Activated naive CD4-positive, alpha-beta T cell treated with anti-CD3 and anti-CD28 coated beads, Interleukin-2, amount 50 U/mL, for 72 hours (primary cell): ENCODE results near the gene GJB4. TPM values are rescaled to one million over a fixed set of nuclear protein-coding genes. Genes with fewer than 3 reads are reported as not detected.

Experiments
- ATAC-seq, 2 donors: fragments of 150-1000 bp; cut with Tn5 transposase; 2 replicates each; pipeline ENCODE4 v1.10.0; 2021; ENCODE audit warnings: mild to moderate bottlenecking in 2 of 2, moderate library complexity in 2 of 2
- DNase-seq, 2 donors: peaks; one replicate each; pipeline ENCODE4 v3.0.0; 2021 to 2022; ENCODE audit warnings: low spot score in 2 of 2
- H3K27ac Mint-ChIP-seq, 2 donors: one replicate each; pipeline ENCODE4 v1.8.0; 2022; ENCODE audit warnings: mild to moderate bottlenecking in 2 of 2, mixed read lengths in 2 of 2
- H3K36me3 Mint-ChIP-seq, 2 donors: one replicate each; pipeline ENCODE4 v1.8.0; 2022; ENCODE audit warnings: mixed read lengths in 2 of 2
- H3K9me3 Mint-ChIP-seq, 2 donors: one replicate each; pipeline ENCODE4 v1.8.0; 2022; ENCODE audit warnings: mixed read lengths in 2 of 2
- total RNA-seq, 2 donors: library from RNA; stranded (reverse); gene quantifications; one replicate each; pipeline ENCODE4 v1.2.3, GENCODE V29; 2022

GJB4 gene
- total RNA-seq, 2 donors from 2014 or later = not detected

DNA sequence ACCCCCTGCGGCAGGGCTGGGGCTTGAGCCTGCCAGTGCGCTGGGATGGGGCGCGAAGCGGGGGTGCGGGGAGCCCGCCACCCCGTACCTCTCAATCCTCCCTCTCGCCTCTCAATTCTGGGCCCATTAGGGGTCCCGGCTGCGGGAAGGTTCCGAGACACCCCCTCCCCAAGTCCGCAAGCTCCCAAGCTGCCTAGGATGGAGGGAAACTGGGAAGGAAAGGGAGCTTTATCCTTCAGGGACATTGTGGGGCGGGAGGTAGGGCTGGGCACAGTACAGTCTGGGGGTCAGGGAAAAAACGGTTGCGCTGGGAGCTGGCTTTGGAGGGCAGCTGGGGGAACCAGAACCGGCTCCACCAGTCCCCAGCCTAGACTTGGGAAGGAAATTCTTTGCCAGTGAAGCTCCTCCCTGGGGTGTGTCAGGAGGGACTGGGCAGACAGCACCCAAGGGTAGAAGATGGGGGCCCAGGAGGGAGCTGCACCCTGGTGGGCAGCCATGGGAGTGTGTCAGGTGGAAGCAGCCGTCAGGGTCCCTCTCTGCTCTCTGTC, 22.4 kb downstream of the GJB4 start:
- H3K36me3 Mint-ChIP-seq = no peaks in the 10 kb centered on the region
- H3K27ac Mint-ChIP-seq = no peak overlapping the region
- no peak for ATAC-seq

DNA sequence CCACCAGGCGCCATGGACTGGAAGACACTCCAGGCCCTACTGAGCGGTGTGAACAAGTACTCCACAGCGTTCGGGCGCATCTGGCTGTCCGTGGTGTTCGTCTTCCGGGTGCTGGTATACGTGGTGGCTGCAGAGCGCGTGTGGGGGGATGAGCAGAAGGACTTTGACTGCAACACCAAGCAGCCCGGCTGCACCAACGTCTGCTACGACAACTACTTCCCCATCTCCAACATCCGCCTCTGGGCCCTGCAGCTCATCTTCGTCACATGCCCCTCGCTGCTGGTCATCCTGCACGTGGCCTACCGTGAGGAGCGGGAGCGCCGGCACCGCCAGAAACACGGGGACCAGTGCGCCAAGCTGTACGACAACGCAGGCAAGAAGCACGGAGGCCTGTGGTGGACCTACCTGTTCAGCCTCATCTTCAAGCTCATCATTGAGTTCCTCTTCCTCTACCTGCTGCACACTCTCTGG, 25.2 kb downstream of the GJB4 start:
- Mint-ChIP-seq H3K27ac (no peak overlapping the region), H3K9me3 (no peaks in the 10 kb centered on the region), H3K36me3 (no peaks in the 10 kb centered on the region)
- DNase-seq = peak in 1 of 2 donors; percentile 41
- no peak for ATAC-seq

More for the DNA sequence above, 22.4 kb downstream of the GJB4 start:
- no peaks in the 10 kb centered on the region for H3K9me3 Mint-ChIP-seq
- DNase-seq = peak in 1 of 2 donors; percentile 33

DNA sequence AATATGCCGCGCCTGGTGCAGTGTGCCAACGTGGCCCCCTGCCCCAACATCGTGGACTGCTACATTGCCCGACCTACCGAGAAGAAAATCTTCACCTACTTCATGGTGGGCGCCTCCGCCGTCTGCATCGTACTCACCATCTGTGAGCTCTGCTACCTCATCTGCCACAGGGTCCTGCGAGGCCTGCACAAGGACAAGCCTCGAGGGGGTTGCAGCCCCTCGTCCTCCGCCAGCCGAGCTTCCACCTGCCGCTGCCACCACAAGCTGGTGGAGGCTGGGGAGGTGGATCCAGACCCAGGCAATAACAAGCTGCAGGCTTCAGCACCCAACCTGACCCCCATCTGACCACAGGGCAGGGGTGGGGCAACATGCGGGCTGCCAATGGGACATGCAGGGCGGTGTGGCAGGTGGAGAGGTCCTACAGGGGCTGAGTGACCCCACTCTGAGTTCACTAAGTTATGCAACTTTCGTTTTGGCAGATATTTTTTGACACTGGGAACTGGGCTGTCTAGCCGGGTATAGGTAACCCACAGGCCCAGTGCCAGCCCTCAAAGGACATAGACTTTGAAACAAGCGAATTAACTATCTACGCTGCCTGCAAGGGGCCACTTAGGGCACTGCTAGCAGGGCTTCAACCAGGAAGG, 25.8 kb downstream of the GJB4 start:
- no peaks in the 10 kb centered on the region for H3K9me3 Mint-ChIP-seq
- no peak for ATAC-seq
- peak in 1 of 2 donors; percentile 46 for DNase-seq
- no peaks in the 10 kb centered on the region for H3K36me3 Mint-ChIP-seq
- H3K27ac Mint-ChIP-seq = no peak overlapping the region

DNA sequence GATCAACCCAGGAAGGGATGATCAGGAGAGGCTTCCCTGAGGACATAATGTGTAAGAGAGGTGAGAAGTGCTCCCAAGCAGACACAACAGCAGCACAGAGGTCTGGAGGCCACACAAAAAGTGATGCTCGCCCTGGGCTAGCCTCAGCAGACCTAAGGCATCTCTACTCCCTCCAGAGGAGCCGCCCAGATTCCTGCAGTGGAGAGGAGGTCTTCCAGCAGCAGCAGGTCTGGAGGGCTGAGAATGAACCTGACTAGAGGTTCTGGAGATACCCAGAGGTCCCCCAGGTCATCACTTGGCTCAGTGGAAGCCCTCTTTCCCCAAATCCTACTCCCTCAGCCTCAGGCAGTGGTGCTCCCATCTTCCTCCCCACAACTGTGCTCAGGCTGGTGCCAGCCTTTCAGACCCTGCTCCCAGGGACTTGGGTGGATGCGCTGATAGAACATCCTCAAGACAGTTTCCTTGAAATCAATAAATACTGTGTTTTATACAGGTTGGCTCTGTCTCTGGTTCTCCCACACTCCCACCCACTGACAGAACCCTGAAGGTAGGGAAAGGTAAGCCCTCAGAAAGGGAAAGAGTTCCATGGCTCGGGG, 26.4 kb downstream of the GJB4 start:
- Mint-ChIP-seq H3K9me3 (no peaks in the 10 kb centered on the region), H3K36me3 (no peaks in the 10 kb centered on the region), H3K27ac (no peak overlapping the region)
- ATAC-seq = peak in 1 of 2 donors; percentile 36
- DNase-seq = no peak

DNA sequence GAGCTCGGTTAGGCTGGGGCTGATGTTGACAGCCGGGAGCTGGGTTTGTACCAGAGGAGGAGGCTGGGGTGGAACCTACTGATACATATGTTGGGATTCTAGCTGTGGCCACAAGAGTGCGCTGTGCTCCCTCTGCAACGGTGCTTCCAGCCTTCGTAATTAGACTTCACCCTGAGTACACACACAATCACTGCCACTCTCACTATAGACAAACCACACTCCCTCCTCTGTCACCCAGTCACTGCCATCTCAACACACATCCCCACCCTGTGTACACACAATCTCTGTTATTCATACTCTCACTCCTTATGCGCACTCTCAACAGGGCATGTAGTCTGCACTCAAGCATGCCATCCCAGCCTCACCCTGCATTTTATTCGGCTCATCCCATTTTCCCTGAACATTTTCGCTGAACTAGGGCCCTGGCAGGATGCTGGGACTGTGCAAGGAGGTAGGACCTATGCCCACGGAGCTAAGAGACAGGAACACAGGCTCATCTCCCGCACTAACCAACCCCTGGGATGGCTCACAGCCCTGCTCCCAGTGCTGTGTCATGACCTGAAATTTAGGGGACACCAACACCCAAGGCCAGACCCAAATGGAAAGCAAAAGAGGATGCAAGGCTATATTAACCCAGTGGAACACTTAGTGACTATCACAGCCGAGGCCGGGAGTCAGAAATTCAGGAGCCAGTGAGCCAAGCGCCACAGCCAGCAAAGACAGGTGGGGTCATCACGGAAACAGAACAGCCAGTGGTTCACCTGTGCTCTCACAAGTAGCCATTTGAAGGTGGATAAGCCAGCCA, 27.2 kb downstream of the GJB4 start:
- H3K27ac Mint-ChIP-seq = no peak overlapping the region
- ATAC-seq = peak; percentile 81 to 87
- no peaks in the 10 kb centered on the region for H3K9me3 Mint-ChIP-seq

DNA sequence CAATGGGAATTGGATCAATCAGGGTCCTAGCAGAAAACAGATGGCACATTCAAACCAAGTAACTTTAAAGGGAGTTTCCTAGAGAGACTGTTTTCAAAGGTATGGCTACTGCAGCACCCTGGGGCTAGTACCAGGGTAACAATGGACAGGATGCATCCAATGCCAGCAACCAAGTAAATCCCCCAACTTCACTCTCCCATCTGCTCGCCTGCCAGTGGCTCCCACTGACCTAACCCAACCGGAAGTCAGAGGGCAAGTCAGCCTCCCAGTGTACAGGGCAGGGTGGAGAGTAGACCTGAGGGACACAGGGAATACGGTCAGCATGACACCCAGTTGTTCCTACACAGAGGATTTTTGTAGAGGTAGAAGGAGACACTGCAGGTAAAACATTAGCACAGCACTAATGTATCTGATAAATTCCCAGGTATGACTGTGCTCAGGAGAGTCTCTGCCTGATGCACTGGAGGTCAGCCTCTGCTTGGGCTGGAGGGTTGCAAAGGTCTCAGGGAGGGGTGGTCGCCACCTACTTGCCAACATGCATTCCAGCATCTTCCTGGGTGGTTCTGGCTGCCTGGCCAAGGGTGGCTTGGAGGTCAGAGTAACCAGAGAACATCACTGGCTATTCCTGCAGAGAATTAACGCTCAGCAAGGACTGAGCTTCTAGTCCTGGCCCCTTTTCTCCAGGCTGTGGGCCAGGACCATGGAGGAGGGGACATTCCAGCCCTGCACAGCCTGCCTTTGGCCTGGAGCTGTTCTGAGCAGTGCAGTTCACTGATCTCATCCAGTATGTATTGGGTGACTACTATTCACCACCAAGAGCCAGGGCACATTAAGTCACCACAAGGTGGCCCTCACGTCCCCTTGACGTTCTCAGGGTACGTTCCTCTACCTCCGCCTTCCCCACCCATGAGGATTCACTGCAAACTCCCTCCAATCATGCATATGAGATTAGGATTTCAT, 28.2 kb downstream of the GJB4 start:
- ATAC-seq (peak in 1 of 2 donors; percentile 38), DNase-seq (peak in 1 of 2 donors; percentile 50)
- H3K36me3 Mint-ChIP-seq = no peaks in the 10 kb centered on the region
- no peak overlapping the region for H3K27ac Mint-ChIP-seq
- H3K9me3 Mint-ChIP-seq = no peaks in the 10 kb centered on the region

More for the DNA sequence above, 27.2 kb downstream of the GJB4 start:
- peak; percentile 56 to 69 for DNase-seq
- H3K36me3 Mint-ChIP-seq = no peaks in the 10 kb centered on the region

DNA sequence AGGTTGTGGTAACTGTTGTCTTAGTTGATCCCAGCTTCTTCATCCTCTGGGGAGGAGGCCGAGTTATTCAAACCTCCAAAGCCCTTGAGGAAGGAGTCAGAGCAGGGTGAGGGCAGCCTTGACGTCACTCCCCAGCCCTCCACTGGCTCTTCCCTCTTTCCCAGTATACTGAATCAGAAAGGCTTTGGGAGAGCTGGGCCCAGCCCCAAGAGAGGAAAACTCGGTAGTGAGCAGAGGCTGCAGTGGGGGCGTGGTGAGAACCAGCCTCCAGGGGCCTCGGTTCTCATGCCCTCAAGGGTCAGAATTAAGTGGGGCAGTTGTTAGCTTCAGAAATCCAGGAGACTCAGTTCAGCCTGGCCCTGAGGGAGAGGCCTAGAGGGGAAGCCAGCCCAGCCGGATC, 31.4 kb downstream of the GJB4 start:
- DNase-seq = no peak
- H3K9me3 Mint-ChIP-seq = no peaks in the 10 kb centered on the region
- H3K36me3 Mint-ChIP-seq = no peaks in the 10 kb centered on the region
- H3K27ac Mint-ChIP-seq = no peak overlapping the region
- ATAC-seq = no peak

DNA sequence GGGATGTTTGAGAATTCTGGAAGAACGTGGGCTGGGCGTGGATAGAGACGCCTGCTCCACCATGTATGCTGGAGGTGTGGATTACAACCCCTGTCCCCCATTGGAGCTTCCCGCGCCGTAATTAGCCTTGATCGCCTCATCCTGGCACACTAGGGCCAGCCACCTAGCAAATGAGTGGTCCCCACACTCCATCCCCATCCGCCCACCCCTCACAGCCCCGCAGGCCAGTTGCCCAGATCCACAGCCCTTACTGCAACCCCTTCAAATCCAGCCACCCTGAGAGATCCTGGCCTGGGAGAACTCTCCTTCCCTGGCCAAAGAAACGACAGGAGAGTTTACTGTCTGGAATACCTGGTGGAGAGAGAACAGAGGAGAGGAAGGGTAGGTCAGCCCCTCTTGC, 32.9 kb downstream of the GJB4 start:
- DNase-seq (peak in 1 of 2 donors; percentile 38), ATAC-seq (no peak)
- Mint-ChIP-seq H3K27ac (no peak overlapping the region), H3K36me3 (no peaks in the 10 kb centered on the region), H3K9me3 (no peaks in the 10 kb centered on the region)

DNA sequence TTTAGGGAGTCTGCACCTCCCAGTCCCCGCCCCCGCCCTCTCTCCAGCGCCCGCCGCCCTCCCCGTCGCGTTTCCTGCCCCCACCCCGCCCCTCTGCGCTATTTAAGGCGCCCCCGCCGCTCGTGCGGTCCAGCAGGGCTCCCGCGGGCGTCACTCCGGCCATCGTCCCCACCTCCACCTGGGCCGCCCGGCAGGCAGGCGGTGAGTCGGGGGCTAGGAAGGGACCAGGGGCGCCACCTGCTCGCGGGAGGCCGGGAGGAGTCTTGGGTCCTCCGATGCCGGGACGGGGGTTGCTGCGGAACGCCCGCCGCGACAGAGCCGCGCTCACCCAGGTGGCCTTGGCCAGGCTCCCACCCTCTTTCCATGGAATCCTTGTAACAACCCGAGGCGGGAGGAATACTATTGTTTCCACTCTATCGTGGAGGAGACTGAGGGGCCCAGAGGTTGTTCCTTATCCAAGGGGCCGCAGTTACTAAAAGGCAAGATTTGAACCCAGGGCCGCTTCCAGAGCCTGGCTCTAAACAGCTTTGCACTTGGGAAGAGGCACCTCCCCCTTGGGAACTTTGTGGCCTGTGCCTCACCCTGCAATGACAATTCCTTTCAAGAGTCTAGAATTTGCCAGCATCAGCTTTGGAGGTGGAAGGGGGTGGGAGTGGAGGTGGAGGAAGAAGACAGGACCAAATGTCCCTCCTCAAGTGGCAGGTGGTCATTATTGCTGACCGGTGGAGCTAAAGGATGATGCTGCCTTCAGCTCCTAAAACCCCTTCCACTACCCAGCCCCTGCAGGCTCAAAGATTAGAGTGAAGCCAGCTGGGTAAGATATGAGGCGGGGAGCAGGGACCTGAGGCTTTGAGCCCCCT, 33.6 kb downstream of the GJB4 start, which contains the start of gene GJA4:
TSS of gene GJA4 (plus strand) at position 132 of the 860 bp plus-strand sequence. CDS start 1,215 bp downstream, outside the sequence.
- Mint-ChIP-seq H3K27ac (no peak within 1 kb of the TSS), H3K9me3 (no peaks in the 10 kb centered on the region), H3K36me3 (no peaks in the 10 kb centered on the region)
- DNase-seq (peak in 1 of 2 donors; percentile 41), ATAC-seq (peak in 1 of 2 donors; percentile 15)

DNA sequence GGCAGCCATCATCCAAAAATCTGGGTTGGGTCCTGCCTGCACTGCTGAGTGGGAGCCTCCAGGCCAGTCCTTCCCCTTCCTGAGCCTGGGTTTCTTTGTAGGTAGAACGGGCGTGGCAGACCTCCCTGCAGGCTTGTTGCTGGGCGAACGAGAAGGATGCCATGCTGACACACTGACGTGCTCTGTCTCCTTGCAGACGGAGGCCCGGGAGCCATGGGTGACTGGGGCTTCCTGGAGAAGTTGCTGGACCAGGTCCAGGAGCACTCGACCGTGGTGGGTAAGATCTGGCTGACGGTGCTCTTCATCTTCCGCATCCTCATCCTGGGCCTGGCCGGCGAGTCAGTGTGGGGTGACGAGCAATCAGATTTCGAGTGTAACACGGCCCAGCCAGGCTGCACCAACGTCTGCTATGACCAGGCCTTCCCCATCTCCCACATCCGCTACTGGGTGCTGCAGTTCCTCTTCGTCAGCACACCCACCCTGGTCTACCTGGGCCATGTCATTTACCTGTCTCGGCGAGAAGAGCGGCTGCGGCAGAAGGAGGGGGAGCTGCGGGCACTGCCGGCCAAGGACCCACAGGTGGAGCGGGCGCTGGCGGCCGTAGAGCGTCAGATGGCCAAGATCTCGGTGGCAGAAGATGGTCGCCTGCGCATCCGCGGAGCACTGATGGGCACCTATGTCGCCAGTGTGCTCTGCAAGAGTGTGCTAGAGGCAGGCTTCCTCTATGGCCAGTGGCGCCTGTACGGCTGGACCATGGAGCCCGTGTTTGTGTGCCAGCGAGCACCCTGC, 34.7 kb downstream of the GJB4 start:
- no peaks in the 10 kb centered on the region for H3K9me3 Mint-ChIP-seq
- no peak for ATAC-seq

DNA sequence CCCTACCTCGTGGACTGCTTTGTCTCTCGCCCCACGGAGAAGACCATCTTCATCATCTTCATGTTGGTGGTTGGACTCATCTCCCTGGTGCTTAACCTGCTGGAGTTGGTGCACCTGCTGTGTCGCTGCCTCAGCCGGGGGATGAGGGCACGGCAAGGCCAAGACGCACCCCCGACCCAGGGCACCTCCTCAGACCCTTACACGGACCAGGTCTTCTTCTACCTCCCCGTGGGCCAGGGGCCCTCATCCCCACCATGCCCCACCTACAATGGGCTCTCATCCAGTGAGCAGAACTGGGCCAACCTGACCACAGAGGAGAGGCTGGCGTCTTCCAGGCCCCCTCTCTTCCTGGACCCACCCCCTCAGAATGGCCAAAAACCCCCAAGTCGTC, 35.2 kb downstream of the GJB4 start:
- DNase-seq (no peak), ATAC-seq (no peak)
- Mint-ChIP-seq H3K9me3 (no peaks in the 10 kb centered on the region), H3K36me3 (no peaks in the 10 kb centered on the region), H3K27ac (no peak overlapping the region)

More for the DNA sequence above, 34.7 kb downstream of the GJB4 start:
- H3K36me3 Mint-ChIP-seq = no peaks in the 10 kb centered on the region
- no peak overlapping the region for H3K27ac Mint-ChIP-seq
- DNase-seq = peak in 1 of 2 donors; percentile 40

DNA sequence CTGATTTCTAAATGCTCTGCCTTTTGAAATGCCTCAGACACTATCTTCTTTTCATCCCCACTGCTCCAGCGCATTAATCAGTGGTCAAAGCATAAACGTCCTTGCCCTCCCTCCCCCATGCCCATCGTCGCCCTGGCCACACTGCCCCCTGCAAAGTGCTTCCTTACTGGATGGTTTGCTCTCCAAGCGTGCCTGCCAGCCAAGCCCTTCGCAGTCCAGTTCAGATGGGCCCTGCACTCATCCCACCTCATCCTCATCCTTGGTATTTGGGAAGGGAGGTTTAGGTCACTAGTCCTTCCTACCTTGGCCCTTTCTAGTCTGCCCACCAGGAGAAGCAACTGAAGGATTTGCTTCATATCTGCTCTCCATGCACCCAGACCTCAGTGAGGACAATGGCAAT, 36.4 kb downstream of the GJB4 start:
- H3K9me3 Mint-ChIP-seq = no peaks in the 10 kb centered on the region
- ATAC-seq = no peak
- no peaks in the 10 kb centered on the region for H3K36me3 Mint-ChIP-seq
- no peak for DNase-seq
- no peak overlapping the region for H3K27ac Mint-ChIP-seq

DNA sequence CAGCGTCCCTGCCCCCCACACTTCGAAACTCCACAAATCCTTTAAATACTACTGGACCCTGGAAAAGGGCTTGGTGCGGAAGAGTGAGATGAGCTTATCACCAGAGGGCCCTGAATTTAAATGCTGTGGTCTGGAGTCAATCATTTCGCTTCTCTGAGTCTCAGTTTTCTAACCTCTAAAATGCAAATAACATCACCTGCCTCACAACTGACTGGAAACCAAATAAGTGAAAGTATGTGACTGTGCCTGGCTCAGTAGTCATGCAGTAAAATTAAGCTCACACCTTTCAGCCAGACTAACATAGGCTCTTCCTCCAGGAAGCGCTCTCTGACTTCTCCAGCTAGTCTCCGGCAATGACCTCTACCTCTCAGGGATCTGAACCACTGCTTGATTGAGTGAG, 37.5 kb downstream of the GJB4 start:
- Mint-ChIP-seq H3K9me3 (no peaks in the 10 kb centered on the region), H3K27ac (peak overlapping the region in 1 of 2 donors; percentile 39), H3K36me3 (no peaks in the 10 kb centered on the region)
- ATAC-seq (peak; percentile 32 to 83), DNase-seq (no peak)

DNA sequence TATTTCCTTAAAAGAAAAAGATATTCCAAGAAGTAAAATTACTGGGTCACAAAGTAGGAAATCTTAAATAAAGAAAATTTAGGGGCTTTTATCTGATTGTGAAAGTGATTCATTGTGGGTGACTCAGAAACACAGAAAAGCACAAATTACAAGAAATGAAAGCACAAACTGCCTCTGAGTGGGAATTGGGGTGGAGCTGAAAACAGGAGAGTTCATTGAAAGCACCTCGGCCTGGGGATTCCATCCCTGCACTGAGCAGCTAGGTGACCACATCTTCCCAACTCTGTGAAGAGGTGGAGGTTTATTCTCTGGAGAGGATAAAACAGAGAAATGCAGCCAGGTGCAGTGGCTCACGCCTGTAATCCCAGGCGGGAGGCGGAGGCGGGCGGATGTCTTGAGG, 40.7 kb downstream of the GJB4 start:
- DNase-seq = peak in 1 of 2 donors; percentile 43
- peak; percentile 80 to 89 for ATAC-seq
- H3K27ac Mint-ChIP-seq = peak overlapping the region; percentile 89 to 94
- H3K9me3 Mint-ChIP-seq = peaks cover 0 to 6% of the 10 kb centered on the region in 2 donors
- peaks cover 0 to 19% of the 10 kb centered on the region in 2 donors for H3K36me3 Mint-ChIP-seq
